WERI-Rb-1 (cell line): ENCODE data around the gene TERC.

ENCODE experiments used
- DNase-seq: peaks from one replicate; pipeline ENCODE4 v3.0.0-alpha.2; 2020
- H3K27ac ChIP-seq: fragments of 250-450 bp; sonication (Bioruptor Pico); 2 replicates; pipeline ENCODE4 v1.5.1; 2020; ENCODE audit warnings: mild to moderate bottlenecking, moderate library complexity
- H3K27me3 ChIP-seq: fragments of 250-450 bp; sonication (Bioruptor Pico); 2 replicates; pipeline ENCODE4 v1.5.1; 2021; ENCODE audit warnings: mild to moderate bottlenecking, low read depth, moderate library complexity; ENCODE audit not compliant: insufficient read depth, severe bottlenecking
- H3K36me3 ChIP-seq: fragments of 250-450 bp; sonication (Bioruptor Pico); 2 replicates; pipeline ENCODE4 v1.5.1; 2020; ENCODE audit warnings: mild to moderate bottlenecking, moderate library complexity
- H3K4me3 ChIP-seq: 2 replicates; pipeline ENCODE4 v1.5.1; 2011; ENCODE audit warnings: low read depth, mild to moderate bottlenecking, control low read depth, low read length
- H3K9me3 ChIP-seq: fragments of 250-450 bp; sonication (Bioruptor Pico); 2 replicates; pipeline ENCODE4 v1.5.1; 2021; ENCODE audit warnings: mild to moderate bottlenecking, moderate library complexity; ENCODE audit not compliant: severe bottlenecking
- TF ChIP-seq, protein P1 (sequence below): IDR thresholded peaks from 2 replicates; pipeline ENCODE4 v1.5.1; 2011; ENCODE audit warnings: low read depth, mild to moderate bottlenecking, control low read depth, inconsistent platforms, low read length

TERC gene

DNA sequence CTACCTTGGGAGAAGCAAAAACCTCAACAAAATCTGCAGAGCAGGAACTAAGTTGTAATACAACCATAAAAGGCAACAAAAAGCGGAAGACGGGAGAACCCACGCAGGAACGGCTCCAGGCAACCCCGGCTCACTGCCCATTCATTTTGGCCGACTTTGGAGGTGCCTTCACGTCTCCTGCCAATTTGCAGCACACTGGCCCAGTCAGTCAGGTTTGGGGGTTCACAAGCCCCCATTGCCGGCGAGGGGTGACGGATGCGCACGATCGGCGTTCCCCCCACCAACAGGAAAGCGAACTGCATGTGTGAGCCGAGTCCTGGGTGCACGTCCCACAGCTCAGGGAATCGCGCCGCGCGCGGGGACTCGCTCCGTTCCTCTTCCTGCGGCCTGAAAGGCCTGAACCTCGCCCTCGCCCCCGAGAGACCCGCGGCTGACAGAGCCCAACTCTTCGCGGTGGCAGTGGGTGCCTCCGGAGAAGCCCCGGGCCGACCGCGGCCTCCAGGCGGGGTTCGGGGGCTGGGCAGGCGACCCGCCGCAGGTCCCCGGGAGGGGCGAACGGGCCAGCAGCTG lies 463 bp downstream of the TERC start:
- no peaks in the 10 kb centered on the region for H3K27me3 ChIP-seq
- TF ChIP-seq, protein P1, sequence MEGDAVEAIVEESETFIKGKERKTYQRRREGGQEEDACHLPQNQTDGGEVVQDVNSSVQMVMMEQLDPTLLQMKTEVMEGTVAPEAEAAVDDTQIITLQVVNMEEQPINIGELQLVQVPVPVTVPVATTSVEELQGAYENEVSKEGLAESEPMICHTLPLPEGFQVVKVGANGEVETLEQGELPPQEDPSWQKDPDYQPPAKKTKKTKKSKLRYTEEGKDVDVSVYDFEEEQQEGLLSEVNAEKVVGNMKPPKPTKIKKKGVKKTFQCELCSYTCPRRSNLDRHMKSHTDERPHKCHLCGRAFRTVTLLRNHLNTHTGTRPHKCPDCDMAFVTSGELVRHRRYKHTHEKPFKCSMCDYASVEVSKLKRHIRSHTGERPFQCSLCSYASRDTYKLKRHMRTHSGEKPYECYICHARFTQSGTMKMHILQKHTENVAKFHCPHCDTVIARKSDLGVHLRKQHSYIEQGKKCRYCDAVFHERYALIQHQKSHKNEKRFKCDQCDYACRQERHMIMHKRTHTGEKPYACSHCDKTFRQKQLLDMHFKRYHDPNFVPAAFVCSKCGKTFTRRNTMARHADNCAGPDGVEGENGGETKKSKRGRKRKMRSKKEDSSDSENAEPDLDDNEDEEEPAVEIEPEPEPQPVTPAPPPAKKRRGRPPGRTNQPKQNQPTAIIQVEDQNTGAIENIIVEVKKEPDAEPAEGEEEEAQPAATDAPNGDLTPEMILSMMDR: no peak
- H3K9me3 ChIP-seq: peaks cover 3% of the 10 kb centered on the region
- H3K36me3 ChIP-seq: peaks cover 5% of the 10 kb centered on the region
- peak; percentile 42 for DNase-seq
- peak overlapping the region; percentile 95 for H3K27ac ChIP-seq
- peak overlapping the region; percentile 85 for H3K4me3 ChIP-seq

DNA sequence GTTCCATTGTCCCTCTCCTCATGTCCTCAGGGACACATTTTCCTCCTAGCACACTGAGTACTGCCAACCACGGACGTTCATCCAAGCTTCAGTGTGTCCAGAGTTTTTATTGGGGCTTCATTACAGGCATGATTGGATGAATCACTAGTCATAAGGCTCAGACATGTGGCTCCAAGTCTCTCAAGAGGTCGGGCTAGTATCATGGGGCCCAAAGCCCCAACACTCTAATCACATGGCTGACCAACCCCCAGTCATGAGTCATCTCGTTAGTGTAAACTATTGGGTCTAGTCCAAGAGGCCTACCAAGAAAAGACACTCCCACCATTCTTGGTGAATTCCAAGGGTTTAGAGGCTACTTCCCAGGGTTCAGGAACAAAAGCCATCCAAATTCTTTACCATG lies 4.4 kb downstream of the TERC start:
- TF ChIP-seq, protein P1: no peak
- Histone ChIP-seq H3K4me3 (no peak overlapping the region), H3K27me3 (no peaks in the 10 kb centered on the region), H3K36me3 (peaks cover 5% of the 10 kb centered on the region), H3K9me3 (peaks cover 3% of the 10 kb centered on the region), H3K27ac (no peak overlapping the region)
- DNase-seq: no peak

DNA sequence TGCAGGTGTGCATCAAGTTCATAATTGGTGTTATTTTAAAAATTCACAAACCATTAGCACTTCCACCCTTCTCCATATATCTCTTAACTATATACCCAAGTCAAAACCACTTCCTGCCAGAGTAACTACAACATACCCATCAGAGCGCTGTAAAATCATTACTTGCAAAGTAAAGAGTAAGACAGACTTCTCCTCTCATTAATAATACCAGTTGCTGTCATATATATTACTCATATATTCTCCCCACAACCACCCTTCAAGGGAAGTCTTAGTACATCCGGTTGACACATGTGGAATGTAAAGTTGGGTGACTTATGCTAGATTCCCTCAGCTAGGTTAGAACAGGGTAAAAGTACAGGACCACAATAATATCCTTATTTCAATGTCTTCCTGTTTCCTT lies 5.6 kb downstream of the TERC start:
- H3K27ac ChIP-seq: no peak overlapping the region
- no peak for DNase-seq

DNA sequence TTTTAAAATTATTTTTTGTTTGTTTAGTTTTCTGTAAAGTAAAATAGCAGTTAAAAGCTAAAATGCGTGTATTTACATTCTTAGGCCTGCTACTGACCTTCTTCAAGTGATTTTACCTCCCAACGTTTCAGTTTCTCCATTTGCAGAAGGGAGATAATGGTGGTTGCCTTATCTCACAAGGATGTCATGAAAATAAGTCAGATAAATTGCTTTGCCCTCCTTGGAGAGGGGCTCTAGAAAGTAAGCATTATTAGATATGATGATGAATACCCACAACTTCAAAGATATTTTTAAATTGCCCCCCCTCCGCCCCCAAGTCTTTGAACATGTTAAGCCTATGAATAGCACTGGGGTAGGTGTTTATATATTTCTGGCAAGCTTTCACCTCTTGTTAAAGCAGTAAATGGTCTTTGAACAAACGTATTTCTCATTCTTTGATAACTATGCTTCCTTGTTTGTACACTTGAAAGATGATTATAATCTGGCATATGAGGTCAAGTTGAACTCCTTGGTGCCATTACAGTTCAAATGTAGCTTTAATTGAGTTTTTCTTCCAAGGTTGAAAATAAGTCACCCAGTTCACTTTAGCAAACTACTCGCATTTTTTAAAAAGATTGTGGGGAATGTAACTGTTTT lies 6.4 kb downstream of the TERC start:
- TF ChIP-seq, protein P1: no peak
- Histone ChIP-seq H3K27ac (no peak overlapping the region), H3K9me3 (peaks cover 3% of the 10 kb centered on the region), H3K4me3 (no peak overlapping the region), H3K27me3 (no peaks in the 10 kb centered on the region), H3K36me3 (no peaks in the 10 kb centered on the region)
- no peak for DNase-seq

More for the DNA sequence above, 5.6 kb downstream of the TERC start:
- no peaks in the 10 kb centered on the region for H3K36me3 ChIP-seq
- H3K9me3 ChIP-seq: peaks cover 3% of the 10 kb centered on the region
- H3K27me3 ChIP-seq: no peaks in the 10 kb centered on the region
- no peak overlapping the region for H3K4me3 ChIP-seq
- TF ChIP-seq, protein P1: no peak

DNA sequence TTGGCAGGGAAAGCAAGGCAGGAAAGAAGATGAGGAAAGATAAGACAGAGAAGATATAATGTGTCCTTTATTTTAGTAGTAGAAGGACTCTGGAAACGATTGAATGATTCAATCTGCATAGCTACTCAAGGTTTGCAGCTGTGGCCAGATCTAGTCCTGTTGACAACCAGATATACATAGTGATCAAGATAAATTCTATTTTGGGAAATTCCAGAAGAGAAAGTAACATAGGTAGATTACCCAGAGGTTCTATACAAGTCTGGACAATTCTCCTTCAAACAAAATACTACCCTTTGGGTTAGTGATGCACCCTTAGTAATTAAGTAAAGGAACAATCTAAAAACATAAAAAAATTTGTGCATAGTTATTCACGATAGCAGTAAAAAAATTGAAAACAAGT lies 9.4 kb downstream of the TERC start:
- TF ChIP-seq, protein P1: no peak
- no peaks in the 10 kb centered on the region for H3K27me3 ChIP-seq
- no peaks in the 10 kb centered on the region for H3K36me3 ChIP-seq
- no peak overlapping the region for H3K4me3 ChIP-seq
- no peak overlapping the region for H3K27ac ChIP-seq
- H3K9me3 ChIP-seq: no peaks in the 10 kb centered on the region
- no peak for DNase-seq

DNA sequence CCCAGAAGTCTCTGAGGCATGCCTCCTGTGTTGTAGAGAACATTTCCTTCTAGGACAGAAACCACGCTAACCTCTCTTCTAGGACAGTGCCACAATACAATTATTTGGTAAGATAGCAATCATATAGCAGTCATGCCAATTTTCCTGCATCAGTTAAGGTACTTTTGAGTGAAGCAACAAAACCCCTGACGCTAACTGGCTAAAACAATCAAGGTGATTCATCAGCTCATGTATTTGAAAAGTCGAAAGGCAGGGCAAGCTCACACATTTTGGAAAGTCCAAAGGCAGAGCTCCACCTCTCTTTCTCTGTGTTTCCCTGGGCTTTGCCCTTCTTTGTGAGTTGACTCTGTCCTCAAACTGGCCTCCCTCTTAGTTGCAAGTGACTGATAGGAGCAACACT lies 10.1 kb downstream of the TERC start:
- no peaks in the 10 kb centered on the region for H3K27me3 ChIP-seq
- no peaks in the 10 kb centered on the region for H3K9me3 ChIP-seq
- no peaks in the 10 kb centered on the region for H3K36me3 ChIP-seq
- no peak overlapping the region for H3K27ac ChIP-seq
- no peak for DNase-seq
- TF ChIP-seq, protein P1: no peak
- no peak overlapping the region for H3K4me3 ChIP-seq
